Urothelium cell line (cell line): ENCODE measurements around the gene NUP210.
"Not testable (repeated sequence)": the region's sequence is repeated elsewhere in the genome, so short reads cannot be mapped to it uniquely, and the experiment has no call there.

Experiments used
- DNase-seq: peaks from one replicate; pipeline ENCODE4 v3.0.0; 2011; ENCODE audit warnings: low spot score, mixed read lengths
- FAIRE-seq: peaks from 2 replicates; lab custom pipeline; 2011; peaks lifted over from hg19 to GRCh38; lab: Jason Lieb, UNC

The NUP210 gene

GRCh38 chr3:13420045-13420830, at the start of gene NUP210:
Gene NUP210, minus strand, starts transcription at chr3:13420322. Its CDS starts 96 bp downstream, at chr3:13420226.
- no peak for FAIRE-seq
- peak; percentile 68 for DNase-seq

GRCh38 chr3:13466781-13467180, 46.7 kb upstream of the NUP210 start:
- FAIRE-seq: no peak
- no peak for DNase-seq

GRCh38 chr3:13465236-13465873, 45.2 kb upstream of the NUP210 start:
- no peak for DNase-seq
- no peak for FAIRE-seq

- DNase-seq (no peak), FAIRE-seq (no peak)
Observed at GRCh38 chr3:13463618-13464400, 43.7 kb upstream of the NUP210 start.

GRCh38 chr3:13462822-13463221, 42.7 kb upstream of the NUP210 start:
- no peak for FAIRE-seq
- DNase-seq: no peak

GRCh38 chr3:13462125-13462629, 42.1 kb upstream of the NUP210 start:
- FAIRE-seq (no peak), DNase-seq (no peak)

GRCh38 chr3:13461169-13462124, 41.3 kb upstream of the NUP210 start:
- FAIRE-seq (no peak), DNase-seq (peak; percentile 74)

GRCh38 chr3:13460341-13460736, 40.2 kb upstream of the NUP210 start:
- FAIRE-seq: no peak
- DNase-seq: no peak

- no peak for FAIRE-seq
- DNase-seq: no peak
Observed at GRCh38 chr3:13459605-13460340, 39.7 kb upstream of the NUP210 start.

- FAIRE-seq (no peak), DNase-seq (no peak)
Observed at GRCh38 chr3:13457593-13457992, 37.5 kb upstream of the NUP210 start.

GRCh38 chr3:13455644-13456043, 35.5 kb upstream of the NUP210 start:
- FAIRE-seq: no peak
- no peak for DNase-seq

GRCh38 chr3:13452490-13453335, 32.6 kb upstream of the NUP210 start:
- no peak for FAIRE-seq
- DNase-seq: peak; percentile 36

- no peak for DNase-seq
- FAIRE-seq: no peak
Observed at GRCh38 chr3:13451301-13451673, 31.2 kb upstream of the NUP210 start.

- not testable (repeated sequence) for DNase-seq, FAIRE-seq
Observed at GRCh38 chr3:13442882-13443281, 22.8 kb upstream of the NUP210 start.

GRCh38 chr3:13440204-13440817, 20.2 kb upstream of the NUP210 start:
- FAIRE-seq (no peak), DNase-seq (no peak)

- FAIRE-seq, DNase-seq: not testable (repeated sequence)
Observed at GRCh38 chr3:13436213-13436612, 16.1 kb upstream of the NUP210 start.

GRCh38 chr3:13433912-13434311, 13.8 kb upstream of the NUP210 start:
- DNase-seq (no peak), FAIRE-seq (no peak)

- FAIRE-seq (no peak), DNase-seq (no peak)
Observed at GRCh38 chr3:13432093-13432492, 12.0 kb upstream of the NUP210 start.
